SHP77 (cell line): ENCODE measurements around the gene TDP2.
"Not testable (repeated sequence)": the region's sequence is repeated elsewhere in the genome, so short reads cannot be mapped to it uniquely, and the experiment has no call there.

ENCODE experiments used
- DNase-seq, 2 experiments: peaks; one replicate each; lab custom pipeline; 2025; lab: John Stamatoyannopoulos, UW

Gene TDP2

DNA sequence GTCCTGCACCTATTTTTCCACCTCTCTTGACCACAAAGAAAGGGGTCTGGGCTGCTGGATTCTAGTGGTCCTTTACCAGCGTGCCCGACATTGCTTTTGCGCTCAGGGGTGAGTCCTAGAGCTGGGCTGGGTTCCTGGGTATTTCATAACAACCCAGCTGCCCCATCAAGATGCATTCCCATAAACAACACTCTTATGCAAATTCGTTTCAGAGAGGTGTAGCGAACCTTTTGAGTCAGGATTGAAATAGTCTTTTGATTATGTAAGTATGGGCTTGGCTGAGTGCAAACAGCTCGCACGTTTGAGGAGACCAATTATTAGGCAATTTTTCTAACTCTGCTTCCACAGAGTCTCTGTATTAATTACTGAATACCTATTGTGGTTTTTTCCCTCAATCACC, 13.9 kb upstream of the TDP2 start:
- no peak for DNase-seq

DNA sequence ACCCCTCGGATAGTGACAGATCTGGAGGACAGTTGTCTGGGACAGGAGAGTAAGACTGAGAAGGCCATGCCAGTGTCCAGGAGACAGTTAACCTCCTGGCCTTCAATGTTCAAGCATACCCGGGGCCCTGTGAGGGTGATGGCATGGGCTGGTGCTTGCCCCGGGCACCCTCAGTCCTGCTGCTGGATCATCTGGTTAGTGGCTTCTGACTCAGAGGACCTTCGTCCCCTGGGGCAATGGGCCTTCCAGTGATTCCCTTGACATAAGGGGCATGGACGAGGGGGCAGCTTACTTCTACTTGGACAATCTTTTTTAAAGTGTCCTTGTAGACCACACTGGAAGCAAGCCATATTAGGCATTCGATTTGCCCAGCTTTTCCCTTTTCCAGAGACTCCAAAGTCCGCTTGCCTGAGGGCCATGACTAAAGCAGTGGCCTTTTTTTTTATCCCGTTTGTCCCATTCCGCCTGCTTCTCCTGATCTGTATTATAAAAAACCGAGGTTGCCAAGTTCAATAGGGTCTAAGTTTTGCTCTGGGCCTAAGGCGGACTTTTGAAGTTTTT, 12.2 kb upstream of the TDP2 start:
- DNase-seq, result not testable (repeated sequence)

DNA sequence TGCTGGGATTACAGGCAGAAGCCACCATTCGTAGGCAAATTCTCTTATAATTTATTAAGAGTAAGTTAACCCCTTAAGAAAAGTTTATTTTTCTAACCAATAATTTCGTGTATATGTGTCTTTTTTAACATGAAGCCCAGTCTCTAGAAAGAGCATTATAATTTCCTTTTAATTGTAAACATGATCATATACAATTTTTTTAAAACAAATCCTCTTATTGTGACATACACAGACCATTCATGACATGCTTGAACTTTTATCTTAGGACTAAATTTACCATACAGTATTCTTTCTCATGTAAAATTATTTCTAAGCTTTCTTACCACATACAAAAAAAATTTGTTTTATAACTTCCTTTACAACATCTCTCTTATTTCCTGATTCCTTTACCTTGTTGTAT, 6.9 kb upstream of the TDP2 start:
- no peak for DNase-seq

DNA sequence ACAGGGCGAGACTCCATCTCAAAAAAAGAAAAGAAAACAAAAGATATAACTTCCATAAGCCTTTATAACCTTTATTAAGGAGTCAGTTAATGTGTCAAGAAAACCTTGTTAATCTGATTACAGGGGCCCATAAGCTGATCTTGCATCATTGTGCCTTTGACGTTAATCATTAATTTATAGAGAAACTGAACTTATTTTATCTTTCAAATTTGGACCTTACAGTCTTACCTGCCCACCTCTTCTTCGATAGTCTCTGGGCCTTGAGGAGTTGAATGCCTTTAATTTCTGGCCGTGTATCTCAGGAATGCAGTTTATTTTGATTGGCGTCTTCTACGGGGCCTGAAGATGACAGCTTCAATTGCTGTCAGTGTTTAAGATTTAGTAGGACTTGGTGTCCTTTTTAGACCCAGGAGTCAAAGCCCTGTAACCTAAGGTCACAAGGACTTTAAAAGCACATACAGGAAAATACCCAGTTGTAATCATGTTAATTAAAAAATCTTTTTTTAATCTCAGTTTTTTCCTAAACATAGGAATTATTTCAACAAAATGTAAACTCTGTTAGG, 6.0 kb upstream of the TDP2 start:
- DNase-seq, result no peak

DNA sequence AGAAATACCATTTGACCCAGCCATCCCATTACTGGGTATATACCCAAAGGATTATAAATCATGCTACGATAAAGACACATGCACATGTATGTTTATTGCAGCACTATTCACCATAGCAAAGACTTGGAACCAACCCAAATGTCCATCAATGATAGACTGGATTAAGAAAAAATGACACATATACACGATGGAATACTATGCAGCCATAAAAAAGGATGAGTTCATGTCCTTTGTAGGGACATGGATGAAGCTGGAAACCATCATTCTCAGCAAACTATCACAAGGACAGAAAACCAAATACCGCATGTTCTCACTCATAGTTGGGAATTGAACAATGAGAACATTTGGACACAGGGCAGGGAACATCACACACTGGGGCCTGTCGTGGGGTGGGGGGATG, 4.4 kb upstream of the TDP2 start:
- not testable (repeated sequence) for DNase-seq

DNA sequence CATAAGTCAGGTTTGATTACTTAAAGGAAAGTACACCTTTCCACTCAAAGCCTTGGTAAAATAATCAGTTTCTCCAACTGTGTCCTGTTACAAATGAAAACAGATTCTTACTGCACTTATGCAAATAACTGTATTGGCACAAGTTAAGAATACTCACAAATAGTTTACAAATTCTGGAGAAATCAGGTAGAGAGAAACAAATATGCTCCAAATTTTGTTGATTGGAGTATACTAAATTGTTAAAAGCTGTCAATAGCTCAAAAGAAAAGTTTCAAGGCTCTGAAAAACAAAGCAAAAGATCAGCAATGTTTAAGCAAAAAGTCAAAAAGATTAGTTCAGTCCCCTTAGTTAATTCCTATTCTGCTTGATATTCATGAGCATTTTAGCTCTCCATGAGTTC, 3.8 kb upstream of the TDP2 start:
- DNase-seq, result not testable (repeated sequence)

- no peak for DNase-seq
These were observed 2.3 kb upstream of the TDP2 start for GRCh38 chr6:24668997-24669361.

- not testable (repeated sequence) for DNase-seq
These were observed 1.6 kb upstream of the TDP2 start for GRCh38 chr6:24668066-24668996.

GRCh38 chr6:24667378-24667803, 692 bp upstream of the TDP2 start:
- DNase-seq, result no peak

GRCh38 chr6:24666097-24666640, 530 bp downstream of the TDP2 start:
- no peak for DNase-seq

DNA sequence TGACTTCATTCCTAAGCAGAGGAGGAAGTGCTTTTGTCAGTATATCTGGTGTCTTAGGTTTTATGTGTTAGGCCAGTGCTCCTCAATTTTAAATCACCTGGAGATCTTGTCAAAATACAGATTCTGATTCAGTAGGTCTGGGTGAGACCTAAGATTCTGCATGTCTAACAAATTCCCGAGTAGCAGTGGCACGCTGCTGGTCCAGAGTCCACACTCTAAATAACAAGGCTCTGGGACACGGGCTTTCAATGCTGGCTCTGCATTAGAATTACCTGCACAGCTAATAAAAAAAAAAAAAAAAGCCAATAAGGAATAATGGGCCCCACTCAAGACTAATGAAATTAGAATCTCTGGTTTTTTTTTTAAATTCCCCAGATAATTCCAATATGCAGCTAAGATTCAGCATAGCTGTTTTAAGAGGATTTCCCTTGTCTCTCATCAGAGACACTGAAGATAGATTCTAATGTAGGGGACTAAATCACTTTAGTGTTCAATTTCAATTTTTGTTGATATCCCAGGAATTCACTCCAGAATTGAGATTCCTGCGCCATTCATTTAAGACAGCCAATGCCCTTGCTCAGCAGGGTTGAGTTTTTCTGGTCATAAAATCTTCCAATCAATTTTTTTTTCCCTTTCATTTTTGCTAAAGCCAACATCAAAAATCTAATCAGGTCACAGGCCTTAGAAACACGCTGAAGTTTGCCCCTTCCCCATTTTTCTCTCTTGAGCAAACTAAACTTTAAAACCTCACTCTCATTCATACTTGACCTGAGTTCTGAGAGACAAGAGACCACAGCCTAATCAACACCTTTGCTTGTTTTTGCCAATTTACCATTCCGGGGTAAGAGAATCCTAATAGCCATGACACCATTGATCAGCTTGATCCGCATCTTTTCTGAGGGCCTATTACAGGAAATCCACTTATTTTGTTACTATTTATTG, 2.4 kb downstream of the TDP2 start:
- DNase-seq, result no peak

- no peak for DNase-seq
These were observed 3.5 kb downstream of the TDP2 start for GRCh38 chr6:24663189-24663588.

DNA sequence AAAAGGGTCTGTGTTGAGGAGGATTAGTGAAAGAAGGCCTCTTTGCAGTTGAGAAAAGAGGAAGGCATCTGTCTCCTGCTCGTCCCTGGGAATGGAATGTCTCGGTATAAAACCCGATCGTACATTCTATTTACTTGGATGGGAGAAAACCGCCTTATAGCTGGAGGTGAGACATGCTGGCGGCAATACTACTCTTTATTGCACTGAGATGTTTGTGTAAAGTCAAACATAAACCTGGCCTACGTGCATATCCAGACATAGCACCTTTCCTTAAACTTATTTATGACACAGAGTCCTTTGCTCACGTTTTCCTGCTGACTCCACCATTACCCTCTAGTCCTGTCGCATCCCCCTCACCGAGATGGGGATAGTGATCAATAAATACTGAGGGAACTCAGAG, 4.5 kb downstream of the TDP2 start:
- no peak for DNase-seq

DNA sequence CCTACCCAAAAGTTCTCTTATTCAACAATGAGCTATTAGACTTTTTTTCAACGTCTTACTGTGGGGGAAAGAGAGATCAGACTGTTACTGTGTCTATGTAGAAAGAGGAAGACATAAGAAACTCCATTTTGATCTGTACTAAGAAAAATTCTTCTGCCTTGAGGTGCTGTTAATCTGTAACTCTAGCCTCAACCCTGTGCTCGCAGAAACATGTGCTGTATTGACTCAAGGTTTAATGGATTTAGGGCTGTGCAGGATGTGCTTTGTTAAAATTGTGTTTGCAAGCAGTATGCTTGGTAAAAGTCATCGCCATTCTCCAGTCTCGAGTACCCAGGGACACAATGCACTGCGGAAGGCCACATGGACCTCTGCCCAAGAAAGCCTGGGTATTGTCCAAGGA, 4.9 kb downstream of the TDP2 start:
- DNase-seq, result not testable (repeated sequence)

DNA sequence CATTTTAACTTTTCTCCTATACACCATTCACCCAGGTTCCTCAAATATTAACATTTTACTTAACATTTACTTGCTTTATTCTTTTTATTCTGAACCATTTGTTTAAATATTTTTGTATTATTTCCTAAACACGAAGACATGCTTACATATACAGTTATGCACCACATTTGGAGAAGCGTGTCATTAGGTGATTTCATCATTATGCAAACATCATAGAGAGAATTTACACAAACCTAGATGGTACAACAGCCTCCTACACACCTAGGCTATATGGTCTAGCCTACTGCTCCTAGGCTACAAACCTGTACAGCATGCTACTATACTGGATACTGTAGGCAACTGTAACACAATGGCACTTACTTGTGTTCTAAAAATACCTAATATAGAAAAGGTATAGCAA, 6.6 kb downstream of the TDP2 start:
- DNase-seq, result no peak

- no peak for DNase-seq
These were observed 7.1 kb downstream of the TDP2 start for GRCh38 chr6:24659561-24659960.

- no peak for DNase-seq
These were observed 7.8 kb downstream of the TDP2 start for GRCh38 chr6:24658573-24659560.

DNA sequence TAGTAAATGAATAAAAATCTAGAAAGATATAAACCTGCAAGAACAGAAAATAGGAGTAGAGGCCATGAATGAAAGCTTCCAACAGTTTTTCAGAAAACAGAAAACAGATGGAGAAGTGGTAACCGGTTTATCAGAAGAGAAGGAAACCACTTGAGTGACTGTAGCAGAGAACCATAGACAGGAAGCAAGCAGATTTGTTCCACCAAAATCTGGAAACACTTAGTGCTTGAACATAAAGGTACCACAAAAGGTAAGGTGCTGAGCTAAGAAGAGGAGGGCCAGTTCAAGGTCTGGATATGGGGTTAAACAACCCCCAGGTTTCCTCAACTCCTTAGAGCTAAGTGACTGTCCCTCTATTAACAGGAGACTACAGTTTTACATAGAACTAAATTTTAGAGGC, 11.5 kb downstream of the TDP2 start:
- no peak for DNase-seq

DNA sequence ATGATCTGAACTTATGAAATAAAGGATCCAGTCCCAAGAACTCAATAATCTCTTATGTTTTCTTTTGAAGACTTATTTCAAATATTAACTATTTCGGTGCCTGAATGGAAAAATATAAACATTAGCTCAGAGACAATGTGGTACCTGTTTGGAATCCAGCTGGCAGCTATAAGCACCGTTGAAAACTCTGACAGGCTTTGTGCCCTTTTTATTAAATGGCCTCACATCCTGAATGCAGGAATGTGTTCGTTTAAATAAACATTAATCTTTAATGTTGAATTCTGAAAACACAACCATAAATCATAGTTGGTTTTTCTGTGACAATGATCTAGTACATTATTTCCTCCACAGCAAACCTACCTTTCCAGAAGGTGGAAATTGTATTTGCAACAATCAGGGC, 16.3 kb downstream of the TDP2 start:
- no peak for DNase-seq

GRCh38 chr6:24649691-24650090, 17.0 kb downstream of the TDP2 start:
- no peak for DNase-seq

DNA sequence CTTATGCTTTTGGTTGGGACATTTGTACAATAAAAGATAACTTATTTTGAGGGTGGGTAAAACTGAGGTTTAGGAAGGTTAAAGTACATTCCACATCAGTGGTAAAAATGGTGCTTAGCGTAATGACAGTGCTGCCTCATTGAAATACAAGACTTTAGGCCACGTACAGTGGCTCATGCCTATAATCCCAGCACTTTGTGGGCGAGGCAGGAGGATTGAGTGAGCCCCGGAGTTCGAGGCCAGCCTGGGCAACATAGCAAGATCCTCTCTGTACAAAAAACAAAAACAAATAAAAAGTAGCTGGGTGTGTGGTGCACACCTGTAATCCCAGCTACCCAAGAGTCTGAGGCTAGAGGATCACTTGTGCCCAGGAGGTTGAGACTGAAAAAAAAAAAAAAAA, 18.4 kb downstream of the TDP2 start:
- no peak for DNase-seq
